Activated CD4-positive, alpha-beta T cell treated with anti-CD3 and anti-CD28 coated beads, Interleukin-2, amount 50 U/mL, for 1 hour (primary cell): ENCODE results near the gene TROAP.
"Not testable (repeated sequence)": the region's sequence is repeated elsewhere in the genome, so short reads cannot be mapped to it uniquely, and the experiment has no call there.

ENCODE experiments used
- DNase-seq: peaks from one replicate; pipeline ENCODE4 v3.0.0-alpha.2; 2020

Gene TROAP

DNA sequence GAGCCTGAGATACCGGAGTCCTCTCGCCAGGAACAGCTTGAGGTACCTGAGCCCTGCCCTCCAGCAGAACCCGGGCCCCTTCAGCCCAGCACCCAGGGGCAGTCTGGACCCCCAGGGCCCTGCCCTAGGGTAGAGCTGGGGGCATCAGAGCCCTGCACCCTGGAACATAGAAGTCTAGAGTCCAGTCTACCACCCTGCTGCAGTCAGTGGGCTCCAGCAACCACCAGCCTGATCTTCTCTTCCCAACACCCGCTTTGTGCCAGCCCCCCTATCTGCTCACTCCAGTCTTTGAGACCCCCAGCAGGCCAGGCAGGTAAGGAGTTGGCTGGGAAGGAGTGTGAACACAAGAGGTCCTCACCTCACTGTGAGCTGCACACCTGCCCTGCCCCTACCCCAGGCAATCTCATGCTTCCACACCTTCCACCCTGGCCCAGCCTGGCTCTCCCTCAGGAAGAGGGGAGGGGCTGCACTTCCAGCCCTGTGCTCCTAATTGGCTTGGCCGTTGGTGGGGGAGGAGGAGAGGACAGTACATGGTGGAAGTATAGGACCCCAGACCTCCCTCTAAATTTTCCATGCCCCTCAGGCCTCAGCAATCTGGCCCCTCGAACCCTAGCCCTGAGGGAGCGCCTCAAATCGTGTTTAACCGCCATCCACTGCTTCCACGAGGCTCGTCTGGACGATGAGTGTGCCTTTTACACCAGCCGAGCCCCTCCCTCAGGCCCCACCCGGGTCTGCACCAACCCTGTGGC, 7.8 kb downstream of the TROAP start:
- DNase-seq, result no peak

GRCh38 chr12:49331380-49332222, 8.5 kb downstream of the TROAP start:
- no peak for DNase-seq

DNA sequence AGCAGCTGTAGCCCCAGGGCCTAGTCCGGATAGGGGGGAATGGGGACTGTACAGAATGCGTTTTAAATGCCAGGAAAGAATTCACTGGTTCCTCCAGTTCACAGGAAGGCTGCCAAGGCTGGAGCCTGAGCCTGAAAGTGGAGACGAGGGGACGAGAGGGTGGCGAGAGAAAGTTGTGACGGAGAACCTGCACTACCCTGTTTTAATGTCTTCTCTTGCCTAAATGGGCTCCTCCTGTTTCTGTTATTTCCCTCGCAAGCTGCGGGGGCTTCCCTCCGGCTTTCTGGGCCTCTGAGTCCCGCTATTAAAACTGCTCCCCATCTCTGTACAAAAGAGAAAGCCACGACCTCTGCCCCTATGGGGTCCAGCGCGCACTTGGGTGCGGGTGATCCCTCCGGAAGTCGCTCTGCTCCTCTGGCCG, 9.4 kb downstream of the TROAP start:
- no peak for DNase-seq

GRCh38 chr12:49332891-49333371, 9.9 kb downstream of the TROAP start:
- no peak for DNase-seq

DNA sequence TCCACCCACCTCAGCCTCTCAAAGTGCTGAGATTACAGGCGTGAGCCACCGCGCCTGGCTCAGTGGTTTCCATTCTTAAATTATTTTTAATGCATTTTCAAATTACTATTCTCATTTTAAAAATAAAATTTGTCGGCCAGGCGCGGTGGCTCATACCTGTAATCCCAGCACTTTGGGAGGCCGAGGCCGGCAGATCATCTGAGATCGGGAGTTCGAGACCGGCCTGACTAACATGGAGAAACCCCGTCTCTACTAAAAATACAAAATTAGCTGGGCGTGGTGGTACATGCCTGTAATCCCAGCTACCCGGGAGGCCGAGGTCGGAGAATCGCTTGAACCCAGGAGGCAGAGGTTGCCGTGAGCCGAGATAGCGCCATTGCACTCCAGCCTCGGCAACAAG, 10.7 kb downstream of the TROAP start:
- not testable (repeated sequence) for DNase-seq

GRCh38 chr12:49334226-49334625, 11.2 kb downstream of the TROAP start:
- no peak for DNase-seq

- DNase-seq, result no peak
Measured at GRCh38 chr12:49334681-49335080, 11.6 kb downstream of the TROAP start.

- DNase-seq, result no peak
Measured at GRCh38 chr12:49335118-49335954, 12.3 kb downstream of the TROAP start.

GRCh38 chr12:49335955-49336644, 13.0 kb downstream of the TROAP start:
- DNase-seq, result no peak

DNA sequence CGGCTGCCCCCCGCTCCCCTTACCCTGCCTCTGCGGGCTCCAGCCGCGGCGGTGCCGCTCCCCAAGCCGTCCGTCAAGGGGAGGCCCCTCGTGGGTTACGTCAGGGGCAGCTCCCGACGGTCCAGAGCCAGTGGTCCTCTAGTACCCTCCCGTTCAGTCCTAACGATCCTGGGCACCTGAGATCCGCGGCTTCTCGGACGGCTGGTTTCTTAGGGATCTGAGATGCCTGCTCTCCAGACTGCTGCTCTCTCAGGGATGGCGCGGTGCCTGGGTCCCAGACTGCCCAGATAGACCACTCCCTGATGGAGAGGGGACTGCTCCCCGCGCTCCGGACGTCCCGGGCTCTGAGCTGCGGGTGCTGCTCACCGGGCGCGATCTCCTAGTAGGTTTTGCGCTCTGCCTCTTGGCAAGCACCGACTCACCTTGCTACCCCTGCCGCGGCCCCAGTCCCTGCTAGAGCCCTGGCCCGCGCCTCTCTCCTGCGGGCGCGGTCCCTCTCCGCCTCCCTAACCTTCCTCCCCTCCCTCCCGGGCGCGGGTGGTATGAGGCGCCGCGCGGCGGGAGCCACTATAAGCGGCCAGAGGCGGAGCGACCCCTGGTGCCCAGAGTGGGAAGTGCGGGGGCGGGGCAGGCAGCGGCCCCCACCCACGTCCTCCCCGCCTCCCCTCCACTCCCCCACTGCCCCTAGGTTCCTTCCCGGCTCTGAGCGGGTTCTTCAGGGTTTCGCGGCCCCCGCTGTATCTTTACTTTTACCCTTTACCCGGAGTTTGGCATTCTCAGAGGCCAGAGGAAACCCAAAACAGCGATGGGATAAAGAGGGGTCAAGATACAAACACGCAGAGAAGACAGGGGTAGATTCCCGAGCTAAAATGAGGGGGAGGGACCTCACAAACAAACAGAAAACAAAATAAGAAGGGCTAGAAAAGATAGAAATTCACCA, 13.9 kb downstream of the TROAP start, which contains the start of gene C1QL4:
C1QL4 (minus strand) TSS at position 544 of the 940 bp plus-strand sequence. CDS start 711 bp downstream, outside the sequence.
- peak; percentile 88 for DNase-seq

DNA sequence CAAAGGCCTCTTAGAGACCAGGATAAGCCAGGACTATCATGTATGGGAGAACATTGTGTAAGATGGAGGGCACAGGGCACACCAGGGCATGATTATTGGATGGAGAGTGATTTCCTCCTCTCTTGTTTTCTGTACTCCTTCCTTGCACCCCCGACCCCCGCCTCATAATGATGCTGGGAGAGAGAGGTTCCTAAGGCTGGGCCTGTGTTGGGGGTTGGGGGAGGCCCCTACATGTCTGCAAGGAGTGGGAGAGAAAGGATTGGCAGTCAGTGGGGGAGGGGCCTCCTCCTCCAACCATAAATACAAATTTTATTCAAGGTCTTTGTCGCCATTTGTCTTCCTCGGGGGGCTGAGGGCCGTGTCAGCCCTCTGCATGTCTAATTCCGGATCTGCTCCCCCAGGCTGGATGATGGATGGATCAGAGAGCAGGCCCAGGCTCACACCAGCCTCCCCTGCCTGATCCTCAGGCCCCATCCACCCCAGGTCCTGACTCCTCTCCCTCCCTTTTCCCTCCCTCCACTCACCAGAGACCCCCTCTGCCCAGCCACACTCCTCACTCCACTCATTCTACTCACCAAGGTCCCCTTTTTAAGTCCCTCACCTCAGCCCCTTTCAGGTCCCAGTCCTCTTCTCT, 15.9 kb downstream of the TROAP start:
- no peak for DNase-seq

DNA sequence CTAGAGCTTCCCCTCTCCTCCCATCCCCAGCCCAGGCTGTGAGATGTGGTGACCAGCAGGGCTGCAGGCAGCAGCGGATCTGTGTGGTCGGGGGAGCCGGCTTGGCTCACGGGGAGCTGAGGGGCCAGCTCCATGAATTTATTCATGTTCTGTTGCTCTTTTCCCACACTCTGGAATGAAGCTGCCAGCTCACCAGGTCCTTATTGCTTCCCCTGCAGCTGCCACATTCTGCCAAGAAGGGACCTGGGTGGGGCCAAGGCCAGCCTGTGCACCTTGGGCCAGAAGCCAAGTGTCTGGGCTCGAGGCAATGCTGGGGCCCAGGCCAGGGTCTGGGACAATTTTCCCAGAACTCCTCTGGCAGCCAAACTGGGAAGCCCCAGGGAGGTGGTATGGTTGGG, 16.4 kb downstream of the TROAP start:
- DNase-seq, result no peak

- no peak for DNase-seq
Measured at GRCh38 chr12:49340095-49340870, 17.2 kb downstream of the TROAP start.

GRCh38 chr12:49340971-49341776, 18.1 kb downstream of the TROAP start:
- DNase-seq, result no peak

DNA sequence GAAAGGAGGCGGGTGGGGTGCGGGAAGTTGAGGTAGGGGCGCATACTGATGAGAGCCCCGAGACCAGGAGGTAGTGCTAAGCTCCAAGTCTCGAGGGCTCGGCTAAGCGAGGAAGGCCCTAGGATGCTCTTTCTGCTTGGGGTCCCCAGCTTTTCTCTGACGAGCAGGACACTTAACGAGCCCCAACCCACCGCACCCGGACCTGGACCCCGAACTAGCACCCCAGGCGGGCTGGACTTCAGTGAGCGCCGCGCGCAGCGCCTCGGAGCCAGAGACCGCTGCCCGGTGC, 18.7 kb downstream of the TROAP start:
- DNase-seq, result no peak

- DNase-seq, result peak; percentile 67
Measured at GRCh38 chr12:49342066-49342913, 19.2 kb downstream of the TROAP start.

DNA sequence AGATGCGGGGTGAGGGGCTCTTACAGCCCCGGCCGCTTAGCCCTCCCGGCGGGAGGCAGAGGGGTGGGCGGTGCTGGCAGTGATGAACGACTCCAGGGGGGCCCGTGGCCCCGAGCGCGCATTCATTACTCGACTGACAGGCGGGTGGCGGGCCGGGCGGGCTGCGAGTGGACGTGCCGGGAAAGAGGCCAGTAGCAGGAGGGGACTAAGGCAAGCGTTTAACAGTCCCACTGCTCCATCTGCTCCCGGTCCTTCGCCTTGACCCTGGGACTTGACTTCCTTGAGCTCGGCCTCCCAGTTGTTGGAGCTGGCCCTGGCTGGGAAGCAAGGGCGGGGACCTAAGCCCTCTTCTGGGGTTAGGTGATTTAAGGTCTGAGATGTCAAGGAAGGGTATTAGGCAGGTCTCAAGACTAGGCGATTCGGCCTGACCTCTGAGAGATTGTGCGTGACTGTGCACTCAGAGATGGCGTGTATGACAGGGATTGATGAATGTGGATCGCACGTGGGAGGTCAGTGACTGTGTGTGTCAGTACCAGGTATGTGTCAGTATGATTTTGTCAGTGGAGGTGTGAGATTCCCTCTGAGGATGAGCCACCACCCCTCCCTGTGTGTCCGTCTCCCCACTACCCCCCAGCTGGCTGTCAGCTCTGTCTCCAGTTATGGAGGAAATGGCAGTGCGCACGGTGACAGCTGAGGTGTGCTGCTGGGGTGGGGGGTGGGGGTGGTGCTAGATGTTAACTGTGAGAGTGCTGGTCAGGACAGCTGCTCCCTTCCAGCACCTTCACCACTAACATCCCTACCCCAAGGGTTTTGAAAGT, 20.1 kb downstream of the TROAP start:
- DNase-seq, result no peak
